PC-9 (cell line): ENCODE measurements around the gene THOC6. TPM values are rescaled to one million over a fixed set of nuclear protein-coding genes. Genes with fewer than 3 reads are reported as not detected.

Experiments
- BruUV-seq: library from RNA; stranded (reverse); fragments of 400-500 nt; replicated peaks from 2 replicates; lab custom pipeline; 2021; lab: Mats Ljungman, UMichigan
- CTCF ChIA-PET: fragments of 300-600 bp; sonication (Branson Sonifier 250); formaldehyde crosslinking; loops from one replicate; lab custom pipeline; 2022; ENCODE audit warnings: antibody characterized with exemption; lab: Charles Lee
- POLR2A ChIA-PET: fragments of 300-600 bp; sonication (Branson Sonifier 250); formaldehyde crosslinking; loops from one replicate; lab custom pipeline; 2022; ENCODE audit warnings: antibody characterized with exemption; ENCODE audit not compliant: unreplicated experiment; lab: Charles Lee
- DNase-seq, 2 experiments: peaks; one replicate each; pipeline versions ENCODE4 v3.0.0 to v3.0.0-alpha.2; 2015 to 2022; ENCODE audit warnings: mixed read lengths in 1 of 2
- H2AFZ ChIP-seq: fragments of 200-600 bp; sonication (generic); 2 replicates; pipeline ENCODE4 v1.8.1; 2017; ENCODE audit warnings: antibody characterized with exemption
- H3F3A ChIP-seq: fragments of 200-600 bp; sonication (generic); 2 replicates; pipeline ENCODE4 v1.8.1; 2017; ENCODE audit warnings: antibody characterized with exemption, mild to moderate bottlenecking, low read depth; ENCODE audit not compliant: insufficient read depth
- H3K27ac ChIP-seq: fragments of 200-600 bp; sonication (generic); 2 replicates; pipeline ENCODE4 v1.6.1; 2016; ENCODE audit warnings: mixed run types
- H3K27me3 ChIP-seq: fragments of 200-600 bp; sonication (generic); 2 replicates; pipeline ENCODE4 v1.6.1; 2016; ENCODE audit warnings: low read depth, mixed run types; ENCODE audit not compliant: insufficient read depth
- H3K36me3 ChIP-seq: fragments of 200-600 bp; sonication (generic); 2 replicates; pipeline ENCODE4 v1.6.1; 2016; ENCODE audit warnings: low read depth, mixed run types
- H3K4me1 ChIP-seq: fragments of 200-600 bp; sonication (generic); replicated peaks from 2 replicates; pipeline ENCODE4 v1.6.1; 2016; ENCODE audit warnings: mixed run types; ENCODE audit not compliant: insufficient read depth
- H3K4me2 ChIP-seq: fragments of 200-600 bp; sonication (generic); 2 replicates; pipeline ENCODE4 v1.6.1; 2017; ENCODE audit warnings: mixed run types
- H3K4me3 ChIP-seq: fragments of 200-600 bp; sonication (generic); 2 replicates; pipeline ENCODE4 v1.6.1; 2016; ENCODE audit warnings: mixed run types
- H3K79me2 ChIP-seq: fragments of 200-600 bp; sonication (generic); 2 replicates; pipeline ENCODE4 v1.6.1; 2017; ENCODE audit warnings: low read depth, mixed run types
- H3K9me2 ChIP-seq: fragments of 200-600 bp; sonication (generic); 2 replicates; pipeline ENCODE4 v1.8.1; 2017; ENCODE audit warnings: mild to moderate bottlenecking; ENCODE audit not compliant: insufficient read depth
- H3K9me3 ChIP-seq: fragments of 200-600 bp; sonication (generic); 2 replicates; pipeline ENCODE4 v1.8.1; 2016; ENCODE audit warnings: low read depth; ENCODE audit not compliant: insufficient read depth
- H4K20me1 ChIP-seq: fragments of 200-600 bp; sonication (generic); 2 replicates; pipeline ENCODE4 v1.8.1; 2017; ENCODE audit not compliant: insufficient read depth
- intact Hi-C: fragments of 100-400 bp; cut with micrococcal nuclease; formaldehyde crosslinking; loops from one replicate; pipeline ENCODE4 v1.10.0; 2022; ENCODE audit not compliant: unreplicated experiment
- total RNA-seq: library from RNA; stranded (reverse); gene quantifications from 2 replicates; pipeline ENCODE4 v1.2.3, GENCODE V29; 2021
- TF ChIP-seq, protein P1 (sequence below): fragments of 200-600 bp; sonication (generic); conservative IDR thresholded peaks from 2 replicates; pipeline ENCODE4 v1.6.1; 2017; ENCODE audit warnings: mixed run types, antibody characterized with exemption, mild to moderate bottlenecking, moderate library complexity

Gene THOC6
- total RNA-seq, 1 experiment from 2014 or later: 69.9 TPM

DNA sequence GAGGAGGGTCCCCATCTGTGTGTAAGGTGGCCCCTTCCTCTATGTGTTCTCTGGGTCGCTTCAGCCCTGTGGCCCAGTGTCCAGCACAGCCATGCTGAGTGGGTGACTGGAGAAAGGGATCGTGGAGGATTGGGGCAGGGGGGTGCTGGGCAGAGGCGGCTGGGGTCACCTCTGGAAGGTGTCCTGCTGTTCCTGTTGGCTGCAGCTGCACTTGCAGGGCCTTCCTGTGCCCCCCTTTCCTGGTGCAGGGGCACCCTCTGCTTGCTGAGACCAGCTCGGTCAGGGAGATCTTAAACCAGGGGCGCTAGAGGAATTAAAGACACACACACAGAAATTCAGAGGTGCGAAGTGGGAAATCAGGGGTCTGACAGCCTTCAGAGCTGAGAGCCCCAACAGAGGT is 52.7 kb downstream of the THOC6 start:
- Histone ChIP-seq H3K79me2 (no peaks in the 10 kb centered on the region), H3K4me3 (no peak overlapping the region), H3F3A (0 out of 2 replicates have a peak, but pooled peaks cover 6% of the 10 kb centered on the region), H3K9me3 (no peaks in the 10 kb centered on the region), H3K36me3 (no peaks in the 10 kb centered on the region), H4K20me1 (no peaks in the 10 kb centered on the region), H3K4me1 (peaks cover 15% of the 10 kb centered on the region), H3K4me2 (no peak overlapping the region), H2AFZ (no peak overlapping the region), H3K27me3 (peaks cover 24% of the 10 kb centered on the region), H3K27ac (no peak overlapping the region), H3K9me2 (no peaks in the 10 kb centered on the region)
- no peak for DNase-seq
- intact Hi-C loops: no loop called here
- TF ChIP-seq, protein P1, sequence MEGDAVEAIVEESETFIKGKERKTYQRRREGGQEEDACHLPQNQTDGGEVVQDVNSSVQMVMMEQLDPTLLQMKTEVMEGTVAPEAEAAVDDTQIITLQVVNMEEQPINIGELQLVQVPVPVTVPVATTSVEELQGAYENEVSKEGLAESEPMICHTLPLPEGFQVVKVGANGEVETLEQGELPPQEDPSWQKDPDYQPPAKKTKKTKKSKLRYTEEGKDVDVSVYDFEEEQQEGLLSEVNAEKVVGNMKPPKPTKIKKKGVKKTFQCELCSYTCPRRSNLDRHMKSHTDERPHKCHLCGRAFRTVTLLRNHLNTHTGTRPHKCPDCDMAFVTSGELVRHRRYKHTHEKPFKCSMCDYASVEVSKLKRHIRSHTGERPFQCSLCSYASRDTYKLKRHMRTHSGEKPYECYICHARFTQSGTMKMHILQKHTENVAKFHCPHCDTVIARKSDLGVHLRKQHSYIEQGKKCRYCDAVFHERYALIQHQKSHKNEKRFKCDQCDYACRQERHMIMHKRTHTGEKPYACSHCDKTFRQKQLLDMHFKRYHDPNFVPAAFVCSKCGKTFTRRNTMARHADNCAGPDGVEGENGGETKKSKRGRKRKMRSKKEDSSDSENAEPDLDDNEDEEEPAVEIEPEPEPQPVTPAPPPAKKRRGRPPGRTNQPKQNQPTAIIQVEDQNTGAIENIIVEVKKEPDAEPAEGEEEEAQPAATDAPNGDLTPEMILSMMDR: no peak
- no TSS peak for BruUV-seq
- CTCF ChIA-PET: interaction anchor here (0.6 kb wide), 1 partner anchor 124 kb away, joined by 6 read pairs; no protein-coding TSS in a partner anchor
- POLR2A ChIA-PET: no interaction called here

Other genes starting within 250 kb of the THOC6 start
- 259 and 401 TPM in 2 replicates for gene ELOB, start 246.8 kb upstream of the THOC6 start, total RNA-seq
- 0.23 and 0.33 TPM in 2 replicates for gene PRSS33, start 236.5 kb upstream of the THOC6 start, total RNA-seq
- gene PRSS41, start 225.6 kb upstream of the THOC6 start, total RNA-seq: not detected in 2 replicates
- gene PRSS21, start 206.8 kb upstream of the THOC6 start, total RNA-seq: 61.2 and 77.4 TPM in 2 replicates
- gene ZG16B, start 193.7 kb upstream of the THOC6 start, total RNA-seq: 19.9 and 23.4 TPM in 2 replicates
- gene PRSS22, start 165.9 kb upstream of the THOC6 start, total RNA-seq: 98.2 and 99.7 TPM in 2 replicates
- 41.5 and 50.1 TPM in 2 replicates for gene FLYWCH2, start 140.8 kb upstream of the THOC6 start, total RNA-seq
- 79.9 and 84.8 TPM in 2 replicates for gene FLYWCH1, start 112.1 kb upstream of the THOC6 start, total RNA-seq
- gene KREMEN2, start 59.8 kb upstream of the THOC6 start, total RNA-seq: 8.4 and 16.2 TPM in 2 replicates
- gene PAQR4, start 54.7 kb upstream of the THOC6 start, total RNA-seq: 33.6 and 40.7 TPM in 2 replicates
- gene PKMYT1, start 43.6 kb upstream of the THOC6 start, total RNA-seq: 105 and 112 TPM in 2 replicates
- gene CLDN9, start 11.1 kb upstream of the THOC6 start, total RNA-seq: 14.3 and 16.4 TPM in 2 replicates
- 0.26 and 0.38 TPM in 2 replicates for gene CLDN6, start 5.9 kb upstream of the THOC6 start, total RNA-seq
- 226 and 242 TPM in 2 replicates for gene TNFRSF12A, start 3.7 kb upstream of the THOC6 start, total RNA-seq
- 118 and 186 TPM in 2 replicates for gene HCFC1R1, start 93 bp upstream of the THOC6 start, total RNA-seq
- gene BICDL2, start 12.9 kb downstream of the THOC6 start, total RNA-seq: 57.9 and 68.7 TPM in 2 replicates
- gene MMP25, start 22.5 kb downstream of the THOC6 start, total RNA-seq: 0.28 and 0.83 TPM in 2 replicates
- 1.5 and 2.2 TPM in 2 replicates for gene IL32, start 41.6 kb downstream of the THOC6 start, total RNA-seq
- 0.23 TPM in 1 of 2 replicates, not detected in the other for gene ZSCAN10, start 75.3 kb downstream of the THOC6 start, total RNA-seq
- 17.4 and 18.0 TPM in 2 replicates for gene ZNF205, start 88.6 kb downstream of the THOC6 start, total RNA-seq
- 15.9 and 17.7 TPM in 2 replicates for gene ZNF213, start 111.0 kb downstream of the THOC6 start, total RNA-seq
- gene OR1F1, start 164.2 kb downstream of the THOC6 start, total RNA-seq: 1.2 and 1.4 TPM in 2 replicates
- gene ZNF200, start 211.1 kb downstream of the THOC6 start, total RNA-seq: 12.1 and 13.2 TPM in 2 replicates
- not detected in 2 replicates for gene MEFV, start 232.6 kb downstream of the THOC6 start, total RNA-seq